ENCODE data around the gene SUPT4H1.

Gene SUPT4H1

GRCh38 chr17:58385359-58385899 lies 33.4 kb upstream of the SUPT4H1 start:
- no peak overlapping the region for H3K4me3 ChIP-seq (ENCODE audit: low read depth, low read length)
- DNase-seq (ENCODE audit: low read depth) = no peak
- TF ChIP-seq, protein P1, sequence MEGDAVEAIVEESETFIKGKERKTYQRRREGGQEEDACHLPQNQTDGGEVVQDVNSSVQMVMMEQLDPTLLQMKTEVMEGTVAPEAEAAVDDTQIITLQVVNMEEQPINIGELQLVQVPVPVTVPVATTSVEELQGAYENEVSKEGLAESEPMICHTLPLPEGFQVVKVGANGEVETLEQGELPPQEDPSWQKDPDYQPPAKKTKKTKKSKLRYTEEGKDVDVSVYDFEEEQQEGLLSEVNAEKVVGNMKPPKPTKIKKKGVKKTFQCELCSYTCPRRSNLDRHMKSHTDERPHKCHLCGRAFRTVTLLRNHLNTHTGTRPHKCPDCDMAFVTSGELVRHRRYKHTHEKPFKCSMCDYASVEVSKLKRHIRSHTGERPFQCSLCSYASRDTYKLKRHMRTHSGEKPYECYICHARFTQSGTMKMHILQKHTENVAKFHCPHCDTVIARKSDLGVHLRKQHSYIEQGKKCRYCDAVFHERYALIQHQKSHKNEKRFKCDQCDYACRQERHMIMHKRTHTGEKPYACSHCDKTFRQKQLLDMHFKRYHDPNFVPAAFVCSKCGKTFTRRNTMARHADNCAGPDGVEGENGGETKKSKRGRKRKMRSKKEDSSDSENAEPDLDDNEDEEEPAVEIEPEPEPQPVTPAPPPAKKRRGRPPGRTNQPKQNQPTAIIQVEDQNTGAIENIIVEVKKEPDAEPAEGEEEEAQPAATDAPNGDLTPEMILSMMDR (IDR thresholded peaks at IDR 0.05; ENCODE audit: low read depth, low read length, missing control alignments) = no peak
- in situ Hi-C loops (cut with HindIII; ENCODE audit: low sequenced_read_pairs) = no loop called here

DNA sequence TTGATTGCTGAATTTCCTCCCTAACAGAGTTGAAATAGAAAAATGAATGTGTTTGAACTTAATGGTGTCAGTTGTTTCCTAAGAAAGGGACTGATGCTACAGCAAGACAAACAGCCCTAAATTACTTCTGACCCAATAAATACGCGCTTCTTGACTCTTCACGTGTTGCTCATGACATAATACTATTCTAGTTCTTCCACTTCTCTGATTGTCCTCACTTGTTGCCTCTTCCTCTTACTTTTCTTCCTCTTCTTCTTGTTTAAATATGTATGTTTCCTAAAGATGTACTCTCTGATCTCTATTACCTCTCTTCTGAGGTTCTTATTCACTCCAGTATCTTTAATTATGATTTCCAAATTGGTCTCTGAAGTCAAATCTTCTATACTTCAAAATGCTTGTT lies 32.9 kb upstream of the SUPT4H1 start:
- in situ Hi-C loops (cut with HindIII; ENCODE audit: low sequenced_read_pairs) = no loop called here
- DNase-seq (ENCODE audit: low read depth) = no peak
- H3K4me3 ChIP-seq (ENCODE audit: low read depth, low read length) = no peak overlapping the region
- TF ChIP-seq, protein P1 (IDR thresholded peaks at IDR 0.05; ENCODE audit: low read depth, low read length, missing control alignments) = no peak

DNA sequence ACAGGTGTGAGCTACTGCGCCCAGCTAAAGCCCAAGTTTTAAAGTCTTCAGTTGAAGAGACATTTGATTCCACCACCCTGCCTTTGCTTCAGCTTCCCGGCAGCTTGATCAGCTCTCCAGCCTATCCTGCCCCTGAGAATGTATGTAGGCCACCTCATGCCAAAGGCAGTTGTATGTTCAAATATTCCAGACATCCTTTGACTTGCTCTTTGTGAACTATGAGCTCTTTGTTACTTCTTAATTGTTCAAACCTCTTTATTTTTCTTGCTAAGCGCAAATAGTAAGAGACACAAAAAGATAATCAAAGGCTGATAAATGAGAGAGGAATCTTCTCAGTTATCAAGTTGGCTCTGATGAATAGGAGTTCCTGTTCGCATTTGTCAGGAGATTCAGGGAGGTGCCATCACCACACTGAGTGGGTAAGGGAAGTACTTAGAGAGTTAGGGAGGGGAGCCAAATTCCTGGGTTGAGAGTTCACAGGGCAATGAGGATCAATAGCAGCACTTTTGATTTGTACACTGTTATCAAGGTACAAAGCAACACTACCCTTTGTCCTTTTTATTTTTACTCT lies 32.0 kb upstream of the SUPT4H1 start:
- H3K4me3 ChIP-seq (ENCODE audit: low read depth, low read length) = no peak overlapping the region
- in situ Hi-C loops (cut with HindIII; ENCODE audit: low sequenced_read_pairs) = no loop called here
- DNase-seq (ENCODE audit: low read depth) = no peak
- TF ChIP-seq, protein P1 (IDR thresholded peaks at IDR 0.05; ENCODE audit: low read depth, low read length, missing control alignments) = no peak

DNA sequence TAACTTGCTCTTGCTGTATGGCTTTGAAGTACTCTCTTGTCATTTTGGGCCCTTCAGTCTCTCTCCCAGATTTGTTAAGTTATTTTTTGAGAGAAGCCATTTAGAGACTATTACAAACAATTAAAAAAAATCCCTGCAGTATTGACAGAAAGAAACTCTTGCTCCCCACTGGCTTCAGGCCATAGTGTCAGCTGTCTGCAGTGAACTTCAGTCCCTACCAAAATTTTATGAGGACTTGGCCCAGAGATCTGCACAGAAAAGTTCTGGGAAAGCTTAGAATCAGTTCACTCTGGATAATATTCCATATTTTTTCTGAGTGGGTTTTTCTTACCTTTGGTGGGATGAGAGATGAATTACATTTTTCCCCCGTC lies 30.9 kb upstream of the SUPT4H1 start:
- H3K4me3 ChIP-seq (ENCODE audit: low read depth, low read length) = no peak overlapping the region
- no peak for DNase-seq (ENCODE audit: low read depth)
- TF ChIP-seq, protein P1 (IDR thresholded peaks at IDR 0.05; ENCODE audit: low read depth, low read length, missing control alignments) = no peak
- in situ Hi-C loops (cut with HindIII; ENCODE audit: low sequenced_read_pairs) = no loop called here

- DNase-seq (ENCODE audit: low read depth) = no peak
- in situ Hi-C loops (cut with HindIII; ENCODE audit: low sequenced_read_pairs) = no loop called here
- TF ChIP-seq, protein P1 (IDR thresholded peaks at IDR 0.05; ENCODE audit: low read depth, low read length, missing control alignments) = no peak
- no peak overlapping the region for H3K4me3 ChIP-seq (ENCODE audit: low read depth, low read length)
These were observed 30.3 kb upstream of the SUPT4H1 start for GRCh38 chr17:58382108-58382871.

DNA sequence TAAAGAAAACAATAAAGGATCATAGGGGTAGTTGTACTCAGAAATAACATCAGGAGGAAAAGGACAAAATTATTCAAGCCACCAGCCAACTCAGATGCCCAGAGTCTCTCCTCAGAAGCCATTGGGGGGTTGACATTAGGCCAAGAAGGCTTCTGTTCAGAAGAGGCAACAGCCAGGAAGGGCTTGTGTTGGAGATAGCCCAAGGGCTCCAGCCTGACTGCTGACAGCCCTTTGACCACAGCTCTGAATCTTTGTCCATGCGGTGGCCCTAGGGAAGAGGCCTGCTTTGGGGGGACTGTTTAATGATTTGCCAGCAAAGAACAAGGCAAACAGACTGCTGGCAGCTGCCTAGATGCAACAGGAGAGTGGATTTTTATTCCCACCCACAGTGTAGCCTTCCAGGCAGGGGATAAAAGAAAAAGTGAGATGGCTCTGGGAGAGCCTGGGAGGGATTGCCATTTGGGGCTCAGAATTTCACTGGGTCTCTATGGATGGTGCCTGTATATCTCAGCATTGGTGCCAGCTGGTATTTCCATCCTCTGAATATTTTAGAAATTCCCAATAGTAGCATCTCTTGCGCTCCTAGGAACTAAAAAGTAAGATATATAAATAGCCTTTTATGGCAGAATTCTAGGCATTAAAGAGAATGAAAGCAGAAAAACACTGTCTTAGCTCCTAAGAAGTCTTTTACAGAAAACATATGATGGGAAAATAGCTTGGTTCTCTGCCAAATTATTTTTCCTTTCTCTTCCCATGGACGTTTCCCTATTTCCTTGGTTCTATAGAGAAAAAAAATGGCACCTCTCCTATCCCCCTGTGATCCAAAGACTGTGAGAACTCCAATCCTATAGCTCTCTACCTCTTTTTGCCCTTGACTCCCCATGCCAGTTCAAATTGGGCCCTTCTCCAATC lies 29.4 kb upstream of the SUPT4H1 start:
- in situ Hi-C loops (cut with HindIII; ENCODE audit: low sequenced_read_pairs) = no loop called here
- peak; percentile 27 for DNase-seq (ENCODE audit: low read depth)
- H3K4me3 ChIP-seq (ENCODE audit: low read depth, low read length) = no peak overlapping the region
- TF ChIP-seq, protein P1 (IDR thresholded peaks at IDR 0.05; ENCODE audit: low read depth, low read length, missing control alignments) = no peak

Measured in astrocyte of the cerebellum (primary cell).